ENCODE results near the gene MYH16.
A peak's percentile ranks its signal among the peaks of the same experiment; 100 is the strongest.
"Not testable (repeated sequence)": the region's sequence is repeated elsewhere in the genome, so short reads cannot be mapped to it uniquely, and the experiment has no call there.

Gene MYH16

GRCh38 chr7:99258501-99258900, 14.1 kb upstream of the MYH16 start:
- DNase-seq, result no peak

- no peak for DNase-seq
Observed at GRCh38 chr7:99260395-99260794, 12.2 kb upstream of the MYH16 start.

DNA sequence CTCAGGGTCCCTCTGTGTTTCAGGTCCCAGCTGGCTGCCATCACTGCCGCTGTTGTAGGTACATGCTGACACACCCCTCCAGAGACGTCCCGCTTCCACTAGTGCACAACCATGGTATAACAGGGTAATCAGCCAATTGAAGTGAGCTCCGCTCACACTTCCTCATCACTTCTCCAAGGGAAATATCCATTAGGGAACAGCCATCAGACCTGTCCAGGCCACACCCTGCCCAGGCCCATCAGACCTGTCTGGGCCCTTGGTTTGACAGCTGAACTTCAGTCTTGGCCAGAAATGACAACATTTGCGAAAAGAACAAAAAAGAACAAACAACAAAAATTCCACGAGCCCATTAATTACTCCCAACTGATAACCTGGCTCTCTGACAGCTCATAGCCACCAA, 11.0 kb upstream of the MYH16 start:
- no peak for DNase-seq

- DNase-seq, result no peak
Observed at GRCh38 chr7:99265848-99266480, 6.7 kb upstream of the MYH16 start.

GRCh38 chr7:99267481-99267840, 5.2 kb upstream of the MYH16 start:
- DNase-seq, result peak; percentile 39

GRCh38 chr7:99267841-99268576, 4.6 kb upstream of the MYH16 start:
- DNase-seq, result no peak

DNA sequence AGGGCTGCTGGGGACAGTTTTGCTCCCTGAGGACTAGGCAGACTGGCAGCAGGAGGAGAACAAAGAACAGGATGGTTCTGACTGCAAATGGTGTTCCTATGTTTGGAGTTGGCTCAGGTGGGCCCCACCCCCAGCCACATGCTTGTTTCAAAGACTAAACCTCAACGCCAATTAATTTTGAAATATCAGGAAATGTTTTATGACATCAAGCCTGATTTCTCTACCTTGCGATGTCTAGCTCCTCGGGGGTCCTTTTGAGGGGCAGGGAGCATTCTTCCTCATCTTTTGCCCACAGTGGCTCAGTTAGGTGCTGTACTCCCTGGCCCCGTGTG, 4.1 kb upstream of the MYH16 start:
- no peak for DNase-seq

- DNase-seq, result no peak
Observed at GRCh38 chr7:99270702-99271101, 1.9 kb upstream of the MYH16 start.

GRCh38 chr7:99273561-99273960, 922 bp downstream of the MYH16 start:
- not testable (repeated sequence) for DNase-seq

GRCh38 chr7:99274908-99275307, 2.3 kb downstream of the MYH16 start:
- DNase-seq, result not testable (repeated sequence)

DNA sequence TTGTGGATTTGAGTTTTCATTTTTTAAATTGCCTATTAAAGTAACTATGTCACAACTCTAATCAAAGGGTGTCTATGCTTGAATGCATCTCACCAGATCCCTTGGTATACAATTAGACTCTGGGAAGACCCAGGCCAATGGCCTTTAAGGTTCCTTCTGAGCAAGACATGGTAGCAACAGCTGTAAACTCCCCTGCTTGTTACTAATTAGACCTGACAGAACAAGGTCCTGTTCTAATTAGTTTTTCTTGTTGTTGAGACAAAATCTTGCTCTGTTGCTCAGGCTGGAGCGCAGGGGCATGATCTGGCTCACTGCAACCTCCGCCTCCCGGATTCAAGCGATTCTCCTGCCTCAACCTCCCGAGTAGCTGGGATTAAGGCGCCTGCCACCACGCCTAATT, 2.9 kb downstream of the MYH16 start:
- no peak for DNase-seq

- DNase-seq, result no peak
Observed at GRCh38 chr7:99278180-99278579, 5.5 kb downstream of the MYH16 start.

- DNase-seq, result not testable (repeated sequence)
Observed at GRCh38 chr7:99284165-99284564, 11.5 kb downstream of the MYH16 start.

DNA sequence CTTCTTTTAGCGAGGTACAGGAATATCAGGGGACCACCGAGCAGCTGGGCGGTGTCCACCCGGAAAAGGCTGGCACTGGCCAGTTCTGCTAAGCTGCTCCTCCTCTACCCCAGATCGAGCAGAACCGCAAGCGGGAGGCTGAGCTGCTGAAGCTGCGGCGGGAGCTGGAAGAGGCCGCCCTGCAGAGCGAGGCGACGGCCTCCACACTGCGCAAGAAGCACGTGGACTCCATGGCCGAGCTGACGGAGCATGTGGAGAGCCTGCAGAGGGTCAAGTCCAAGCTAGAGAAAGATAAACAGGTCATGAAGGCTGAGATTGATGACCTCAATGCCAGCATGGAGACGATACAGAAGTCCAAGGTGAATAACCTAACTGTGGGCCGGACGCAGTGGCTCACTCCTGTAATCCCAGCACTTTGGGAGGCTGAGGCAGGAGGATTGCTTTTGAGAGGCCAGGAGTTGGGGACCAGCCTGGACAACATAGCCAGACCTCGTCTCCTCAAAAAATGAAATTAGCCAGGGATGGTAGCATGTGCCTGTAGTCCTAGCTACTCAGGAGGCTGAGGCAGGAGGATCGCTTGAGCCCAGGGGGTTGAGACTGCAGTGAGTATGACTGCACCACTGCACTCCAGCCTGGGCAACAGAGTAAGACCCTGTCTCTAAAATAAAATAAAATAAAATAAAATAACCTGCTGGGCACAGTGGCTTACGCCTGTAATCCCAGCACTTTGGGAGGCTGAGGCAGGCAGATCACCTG, 15.3 kb downstream of the MYH16 start:
- DNase-seq, result no peak

DNA sequence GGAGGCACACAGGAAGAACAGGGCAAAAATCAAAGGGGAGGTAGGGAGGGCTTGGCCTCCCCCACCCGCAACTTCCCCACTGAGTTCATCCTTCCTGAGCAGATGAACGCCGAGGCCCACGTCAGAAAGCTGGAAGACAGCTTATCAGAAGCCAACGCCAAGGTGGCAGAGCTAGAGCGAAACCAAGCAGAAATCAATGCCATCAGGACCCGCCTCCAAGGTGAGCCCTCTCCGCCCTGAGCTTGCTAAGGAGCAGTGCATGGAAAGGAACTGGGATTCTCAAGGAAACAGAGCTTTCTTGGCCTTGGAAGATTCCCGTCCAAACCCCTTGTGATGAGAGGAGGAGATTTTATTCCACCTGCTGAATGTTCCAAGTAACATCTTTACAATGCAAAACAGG, 16.5 kb downstream of the MYH16 start:
- DNase-seq, result no peak

DNA sequence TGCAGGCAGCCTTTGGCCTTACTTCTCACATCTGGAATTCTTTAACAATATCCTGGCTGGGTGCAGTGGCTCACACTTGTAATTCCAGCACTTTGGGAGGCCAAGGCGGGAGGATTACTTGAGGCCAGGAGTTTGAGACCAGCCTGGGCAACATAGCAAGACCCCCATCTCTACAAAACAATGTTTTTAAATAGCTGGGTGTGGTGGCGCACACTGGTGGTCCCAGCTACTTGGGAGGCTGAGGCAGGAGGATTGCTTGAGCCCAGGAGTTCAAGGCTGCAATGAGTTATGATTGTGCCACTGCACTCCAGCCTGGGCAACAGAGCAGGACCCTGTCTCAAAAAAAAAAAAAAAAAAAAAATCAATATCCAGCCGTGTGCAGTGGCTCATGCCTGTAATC, 17.5 kb downstream of the MYH16 start:
- DNase-seq, result not testable (repeated sequence)

- DNase-seq, result no peak
Observed at GRCh38 chr7:99290980-99291607, 18.5 kb downstream of the MYH16 start.

GRCh38 chr7:99292127-99292526, 19.5 kb downstream of the MYH16 start:
- no peak for DNase-seq

GRCh38 chr7:99293167-99293566, 20.5 kb downstream of the MYH16 start:
- DNase-seq, result no peak

DNA sequence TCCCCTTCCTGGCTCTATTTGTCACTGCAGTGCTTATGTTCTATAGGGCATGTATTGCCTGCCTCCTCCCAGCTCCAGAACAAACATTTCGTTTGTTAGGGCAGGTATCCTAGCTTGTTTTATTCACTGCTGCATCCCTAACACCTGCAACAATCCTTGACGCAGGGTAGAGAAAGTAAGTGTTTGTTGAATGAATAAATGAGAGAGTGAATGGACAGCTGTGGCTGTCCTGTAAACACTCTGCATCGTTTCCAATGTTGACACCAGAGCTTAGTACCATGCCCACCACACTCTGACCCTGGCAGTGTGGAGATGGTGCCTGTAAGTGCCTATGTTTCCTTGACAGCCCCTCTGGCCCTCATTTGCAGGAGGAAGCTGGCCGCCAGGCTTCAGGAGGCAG, 21.0 kb downstream of the MYH16 start:
- no peak for DNase-seq

GRCh38 chr7:99296471-99296870, 23.8 kb downstream of the MYH16 start:
- DNase-seq, result no peak

DNA sequence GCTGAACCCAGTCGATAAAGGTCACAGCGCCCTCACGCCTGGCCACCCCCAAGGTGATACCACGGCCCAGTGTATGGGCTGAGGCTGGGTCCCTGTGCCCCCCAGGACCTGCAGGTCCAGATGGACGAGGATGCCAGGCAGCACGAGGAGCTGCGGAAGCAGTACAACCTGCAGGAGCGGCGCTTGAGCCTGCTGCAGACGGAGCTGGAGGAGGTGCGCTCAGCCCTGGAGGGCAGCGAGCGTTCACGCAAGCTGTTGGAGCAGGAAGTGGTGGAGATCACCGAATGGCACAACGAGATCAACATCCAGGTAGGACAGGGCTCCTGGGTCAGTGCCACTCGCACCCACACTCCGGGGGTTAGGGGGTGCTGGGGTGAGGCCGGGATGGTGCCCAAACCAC, 28.9 kb downstream of the MYH16 start:
- no peak for DNase-seq

DNA sequence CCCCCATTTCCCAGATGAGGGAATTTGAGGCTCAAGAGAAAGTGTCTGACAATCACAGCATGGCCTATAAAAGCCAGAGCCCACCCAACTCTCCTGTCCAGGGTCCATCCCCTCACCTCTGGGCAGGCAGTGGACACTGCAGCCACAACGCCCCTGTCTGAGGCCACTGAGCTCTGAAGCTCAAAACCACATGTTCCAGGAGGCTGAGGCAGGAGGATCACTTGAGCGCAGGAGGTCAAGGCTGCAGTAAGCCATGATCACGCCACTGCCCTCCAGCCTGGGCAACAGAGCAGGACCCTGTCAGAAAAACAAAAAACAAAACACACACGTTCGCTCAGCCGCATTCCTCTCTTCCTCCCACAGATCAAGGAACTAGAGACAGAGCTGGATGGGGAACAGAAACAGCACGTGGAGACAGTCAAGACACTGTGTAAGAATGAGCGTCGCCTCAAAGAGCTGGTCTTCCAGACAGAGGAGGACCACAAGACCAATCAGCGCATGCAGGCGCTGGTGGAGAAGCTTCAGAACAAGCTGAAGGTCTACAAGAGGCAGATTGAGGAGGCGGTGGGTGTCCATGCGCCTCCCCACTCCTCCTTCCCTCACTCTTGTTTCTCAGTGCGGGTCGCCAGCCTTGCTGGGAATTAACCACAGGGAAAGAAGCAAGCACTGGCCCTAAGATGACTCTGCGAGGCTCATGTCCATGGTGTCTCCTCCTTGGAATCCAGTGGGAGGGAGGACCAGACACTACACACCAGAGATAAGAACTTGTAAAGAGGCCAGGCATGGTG, 33.0 kb downstream of the MYH16 start:
- DNase-seq, result no peak

Measured in fibroblast of skin of scalp (primary cell).